M059J (cell line): Measurements from ENCODE around the gene ZNF407. TPM values are rescaled to one million over a fixed set of nuclear protein-coding genes. Genes with fewer than 3 reads are reported as not detected.
"Not testable (repeated sequence)": the region's sequence is repeated elsewhere in the genome, so short reads cannot be mapped to it uniquely, and the experiment has no call there.

ENCODE experiments used
- DNase-seq: peaks from one replicate; pipeline ENCODE4 v3.0.0-alpha.2; 2012; ENCODE audit warnings: low read depth
- total RNA-seq: library from RNA; depleted of rRNA; stranded (reverse); fragments of >200 nt; shearing (Covaris generic); gene quantifications from 2 replicates; pipeline ENCODE4 v1.2.3, GENCODE V29; 2014

Gene ZNF407
- total RNA-seq, 1 experiment from 2014 or later, result 5.9 TPM

DNA sequence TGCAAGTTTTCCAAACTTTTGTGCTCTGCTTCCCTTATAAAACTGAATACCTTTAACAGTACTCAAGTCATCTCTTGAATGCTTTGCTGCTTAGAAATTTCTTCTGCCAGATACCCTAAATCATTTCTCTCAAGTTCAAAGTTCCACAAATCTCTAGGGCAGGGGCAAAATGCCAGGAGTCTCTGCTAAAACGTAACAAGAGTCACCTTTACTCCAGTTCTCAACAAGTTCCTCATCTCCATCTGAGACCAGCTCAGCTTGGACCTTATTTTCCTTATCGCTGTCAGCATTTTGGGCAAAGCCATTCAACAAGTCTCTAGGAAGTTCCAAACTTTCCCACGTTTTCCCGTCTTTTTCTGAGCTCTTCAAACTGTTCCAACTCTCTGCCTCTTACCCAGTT, 373.7 kb downstream of the ZNF407 start:
- not testable (repeated sequence) for DNase-seq

DNA sequence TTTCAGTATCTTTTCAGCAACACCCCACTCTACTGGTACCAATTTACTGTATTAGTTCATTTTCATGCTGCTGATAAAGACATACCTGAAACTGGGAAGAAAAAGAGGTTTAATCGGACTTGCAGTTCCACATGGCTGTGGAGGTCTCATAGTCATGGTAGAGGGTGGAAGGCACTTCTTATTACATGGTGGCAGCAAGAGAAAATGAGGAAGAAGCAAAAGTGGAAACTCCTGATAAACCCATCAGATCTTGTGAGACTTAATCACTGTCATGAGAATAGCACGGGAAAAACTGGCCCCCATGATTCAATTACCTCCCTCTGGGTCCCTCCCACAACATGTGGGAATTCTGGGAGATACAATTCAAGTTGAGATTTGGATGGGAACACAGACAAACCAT, 374.1 kb downstream of the ZNF407 start:
- not testable (repeated sequence) for DNase-seq

DNA sequence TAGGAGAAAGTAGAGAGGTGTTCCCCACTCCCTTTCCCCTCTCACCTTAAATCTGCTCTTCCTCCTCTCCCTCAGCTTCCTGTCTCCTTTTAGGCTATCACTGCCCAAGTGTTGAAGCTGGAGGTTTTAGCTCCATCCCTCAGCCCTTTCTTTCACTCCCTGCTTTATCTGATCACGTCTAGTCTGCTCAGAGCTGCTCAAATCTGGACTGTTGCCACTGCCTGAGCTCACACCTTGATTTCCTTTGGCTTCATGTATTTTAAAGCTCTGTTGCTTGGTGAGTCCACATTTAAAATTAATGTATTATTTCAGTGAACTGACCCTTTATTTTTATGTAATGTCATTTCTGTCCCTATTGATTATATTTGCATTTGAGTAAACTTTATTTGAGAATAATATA, 374.7 kb downstream of the ZNF407 start:
- no peak for DNase-seq

DNA sequence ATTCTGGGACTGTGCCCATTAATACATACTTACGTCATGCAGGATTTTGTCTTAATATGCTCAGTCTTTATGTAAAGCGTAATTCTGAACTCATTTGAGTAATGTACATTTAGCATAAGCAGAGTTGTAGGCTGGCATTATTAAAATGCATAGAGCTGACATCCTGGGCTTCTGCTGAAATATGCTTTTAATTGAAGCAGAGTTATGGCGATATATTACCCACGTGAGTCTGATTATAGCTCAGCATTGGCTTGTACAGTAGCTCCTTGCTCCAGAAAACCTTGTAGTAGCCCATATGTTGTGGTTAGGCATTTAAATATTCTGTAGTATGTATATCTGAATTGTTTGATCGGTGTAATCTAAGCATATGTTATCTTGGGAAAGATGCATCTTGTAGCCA, 377.3 kb downstream of the ZNF407 start:
- no peak for DNase-seq

DNA sequence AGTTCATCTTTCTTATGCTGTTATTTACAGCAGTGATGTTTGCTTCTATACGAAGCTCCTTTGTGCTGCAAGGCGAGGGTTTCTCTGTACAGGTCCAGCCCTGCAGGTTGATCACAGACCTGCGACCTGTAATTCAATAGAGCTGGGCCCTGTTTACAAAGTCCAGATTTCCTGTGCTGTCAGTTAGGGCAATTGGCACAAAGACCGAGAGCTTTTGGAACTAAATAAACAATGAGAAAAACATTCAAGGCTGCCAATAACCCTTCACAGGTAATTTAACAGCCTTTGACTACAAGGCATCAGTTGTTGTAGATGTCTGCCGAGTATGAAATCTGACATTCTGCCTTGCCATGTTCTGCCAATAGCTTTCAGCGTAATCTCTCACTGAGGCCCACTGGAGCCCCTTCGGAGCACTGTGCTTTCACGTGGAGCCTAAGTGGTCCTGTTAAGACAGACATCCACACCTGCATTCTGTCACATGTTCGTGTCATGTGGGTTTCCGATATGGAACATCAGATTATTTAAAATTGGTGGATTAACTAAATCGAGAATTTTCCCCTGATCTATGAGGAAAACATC, 378.8 kb downstream of the ZNF407 start:
- no peak for DNase-seq

DNA sequence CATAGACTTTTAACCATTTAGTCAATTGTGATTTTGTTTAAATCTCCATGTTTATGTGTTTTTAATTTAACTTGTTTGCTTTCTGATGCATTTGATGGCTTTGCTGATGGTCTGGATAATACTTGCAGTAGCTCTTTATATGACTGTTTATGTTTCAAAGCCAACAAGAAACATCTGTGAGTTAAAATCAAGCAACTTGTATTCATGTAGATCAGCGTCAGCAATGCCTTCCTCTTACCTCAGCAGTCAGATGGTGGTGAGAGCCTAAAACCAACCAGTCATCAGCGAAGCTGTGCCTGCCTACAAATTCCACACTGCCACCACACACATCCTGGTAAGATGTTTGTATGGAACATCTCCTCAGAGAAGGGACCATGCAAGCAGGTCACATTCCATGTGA, 379.4 kb downstream of the ZNF407 start:
- no peak for DNase-seq

DNA sequence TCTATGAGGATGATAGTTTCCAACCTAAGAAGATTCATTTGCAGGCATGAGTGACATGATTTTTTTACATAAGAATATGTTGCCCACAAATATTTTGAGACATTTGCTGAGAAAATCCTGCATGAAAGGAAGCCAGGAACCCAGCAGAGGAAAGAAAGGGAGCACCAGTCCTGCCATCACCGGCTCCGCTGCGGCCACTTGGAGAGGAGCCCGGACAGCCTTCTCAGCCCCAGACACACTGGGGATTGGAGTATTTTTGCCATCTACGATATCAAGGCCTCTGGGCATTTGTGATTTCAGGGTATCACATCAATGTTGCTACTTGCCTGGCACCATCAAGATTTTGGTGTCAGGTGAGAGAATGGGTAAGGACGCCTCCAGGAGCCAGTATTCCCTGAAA, 383.0 kb downstream of the ZNF407 start:
- DNase-seq, result no peak

DNA sequence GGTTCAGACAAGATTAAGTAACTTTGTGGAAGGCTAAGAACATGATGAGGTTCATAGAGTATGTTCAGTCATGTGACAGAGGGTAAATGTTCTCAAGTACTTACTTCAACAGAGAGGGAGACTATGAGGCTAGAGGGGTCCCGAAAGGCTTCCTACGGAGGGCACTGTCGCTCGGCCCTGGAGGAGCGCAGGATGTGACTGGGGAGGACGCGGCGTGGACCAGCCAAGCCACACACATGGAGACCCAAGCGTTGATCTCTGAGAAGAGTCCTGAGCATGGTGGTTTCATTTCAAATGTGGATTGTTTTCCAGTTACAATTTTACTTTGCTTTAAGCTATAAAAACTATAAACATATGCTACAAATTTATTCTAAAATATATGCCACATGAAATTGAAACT, 383.8 kb downstream of the ZNF407 start:
- DNase-seq, result no peak

DNA sequence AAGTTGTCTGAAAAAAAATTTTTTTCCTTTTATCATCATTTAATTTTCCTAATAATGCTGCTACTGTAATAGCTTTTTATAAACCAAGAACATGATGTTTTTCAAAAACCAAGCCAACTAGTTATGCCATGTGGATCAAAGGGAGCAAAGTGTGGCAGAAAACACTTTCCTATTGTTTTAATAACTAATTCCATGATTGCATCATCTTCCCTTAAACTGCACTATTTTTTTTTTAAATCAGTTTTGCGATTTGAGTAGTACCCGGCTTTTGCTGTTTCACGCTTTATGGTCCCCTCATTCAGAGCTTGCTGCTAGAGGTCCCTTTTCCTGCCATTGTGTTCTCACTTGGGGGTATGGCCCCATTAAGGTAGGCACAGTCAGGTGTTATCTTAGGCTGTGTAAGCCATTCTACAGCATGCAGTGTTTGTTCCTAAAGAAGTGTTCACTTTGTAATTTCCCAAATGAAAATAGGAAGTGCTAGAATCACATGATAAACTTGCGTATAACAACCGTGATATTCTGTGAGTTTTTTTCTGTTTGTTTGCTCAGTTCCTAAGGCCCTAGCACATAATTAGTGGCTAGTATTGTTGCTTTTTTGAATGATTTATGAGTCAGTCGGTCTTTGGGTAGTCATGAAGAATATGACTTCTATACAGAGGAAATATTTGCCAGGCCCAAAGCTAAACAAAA, 385.4 kb downstream of the ZNF407 start:
- no peak for DNase-seq

DNA sequence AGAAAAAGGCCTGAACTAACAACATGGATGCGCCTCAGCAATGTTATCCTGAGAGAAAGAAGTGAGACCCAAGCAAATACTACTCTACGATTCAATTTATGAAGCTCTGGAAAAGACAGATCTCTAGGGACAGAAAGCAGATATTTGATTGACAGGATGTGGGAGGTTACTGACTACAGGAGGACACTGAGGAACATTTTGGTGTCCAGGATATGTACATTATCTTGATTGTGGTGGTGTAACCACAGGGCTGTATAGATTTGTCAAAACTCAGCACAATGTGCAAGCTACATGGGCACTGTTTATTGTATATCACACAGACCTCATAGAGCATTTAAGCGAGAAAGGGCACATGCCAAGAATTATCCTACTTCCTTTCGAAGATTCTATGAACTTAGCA, 391.5 kb downstream of the ZNF407 start:
- no peak for DNase-seq

DNA sequence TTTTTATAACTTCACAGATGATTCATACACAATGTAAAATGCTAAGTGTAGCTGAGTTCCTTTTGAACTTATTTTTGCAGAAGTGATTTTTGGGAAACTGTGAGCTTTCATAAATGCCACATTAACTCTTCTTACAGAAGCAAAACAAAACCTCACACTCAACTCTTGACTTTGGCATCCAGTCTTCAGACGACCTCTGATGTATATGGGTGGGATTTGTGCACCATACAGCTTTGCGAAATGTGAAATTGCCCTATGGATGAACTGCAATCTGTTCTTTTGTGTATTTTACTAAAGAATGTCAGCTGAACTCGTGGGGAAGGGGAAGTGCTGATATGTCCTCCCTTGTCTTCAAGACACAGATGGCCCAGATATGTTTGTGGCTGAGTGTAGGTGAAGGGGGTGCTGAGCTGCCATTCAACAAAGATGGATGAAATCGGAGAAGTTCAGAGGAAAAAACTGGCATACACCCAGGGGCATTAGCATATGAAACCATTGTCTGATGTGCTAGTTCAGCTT, 393.0 kb downstream of the ZNF407 start:
- peak; percentile 15 for DNase-seq

DNA sequence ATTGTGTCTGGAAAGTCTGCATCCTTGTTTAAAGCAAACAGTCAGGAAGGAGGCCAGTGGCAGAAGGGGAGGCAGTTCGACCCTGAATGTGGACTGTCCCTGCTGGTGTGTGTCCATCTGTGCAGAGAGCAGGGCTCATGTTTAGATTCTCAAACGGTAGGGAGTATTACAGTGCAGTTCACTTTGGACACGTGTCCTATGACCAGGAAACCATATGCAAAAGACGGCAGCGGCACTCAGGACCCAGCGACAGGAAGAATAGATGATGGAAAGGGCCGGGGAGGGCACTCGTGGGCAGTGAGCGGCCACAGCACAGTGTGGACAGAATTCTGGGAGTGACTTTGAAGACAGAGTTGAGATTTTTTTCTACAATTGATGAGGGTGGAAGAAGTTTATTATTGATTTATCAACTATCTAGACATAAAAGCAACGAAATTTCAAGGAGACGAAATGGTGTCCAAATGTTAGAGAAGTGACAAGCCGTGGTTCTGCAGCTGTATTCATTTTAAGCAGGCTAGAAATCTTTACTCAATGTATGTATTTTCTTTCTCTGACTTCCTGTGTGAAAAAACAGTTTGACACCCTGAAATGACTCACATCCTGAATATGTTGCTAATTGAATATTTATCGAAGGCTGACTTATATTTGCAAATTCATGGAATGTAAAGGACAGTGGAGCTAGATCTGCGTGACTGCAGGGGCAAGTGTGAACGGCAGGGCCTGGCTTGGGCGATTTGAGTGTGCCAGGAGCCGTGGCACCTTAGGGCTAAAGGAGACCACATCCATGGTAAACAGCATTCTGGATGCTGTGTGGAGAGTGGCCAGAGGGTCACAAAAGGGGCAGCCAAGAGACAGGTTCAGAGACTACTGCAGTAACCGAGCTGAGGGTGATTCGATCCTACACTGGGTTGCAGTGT, 397.1 kb downstream of the ZNF407 start:
- no peak for DNase-seq

DNA sequence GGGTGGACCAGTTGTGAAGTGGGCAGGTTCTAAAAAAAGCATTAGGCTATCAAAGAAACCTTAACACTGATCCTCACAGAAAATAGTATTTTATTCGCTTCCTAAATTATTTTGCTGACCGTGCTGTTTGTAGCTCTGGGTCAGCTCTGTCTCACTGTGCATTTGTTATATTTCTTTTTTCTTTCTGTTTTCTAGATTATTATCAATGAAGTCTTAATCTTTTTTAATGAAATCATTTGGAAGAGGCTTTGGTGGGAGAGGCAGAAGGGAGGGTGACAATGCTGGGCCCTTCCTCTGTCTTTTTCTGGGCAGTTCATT, 397.7 kb downstream of the ZNF407 start:
- no peak for DNase-seq

DNA sequence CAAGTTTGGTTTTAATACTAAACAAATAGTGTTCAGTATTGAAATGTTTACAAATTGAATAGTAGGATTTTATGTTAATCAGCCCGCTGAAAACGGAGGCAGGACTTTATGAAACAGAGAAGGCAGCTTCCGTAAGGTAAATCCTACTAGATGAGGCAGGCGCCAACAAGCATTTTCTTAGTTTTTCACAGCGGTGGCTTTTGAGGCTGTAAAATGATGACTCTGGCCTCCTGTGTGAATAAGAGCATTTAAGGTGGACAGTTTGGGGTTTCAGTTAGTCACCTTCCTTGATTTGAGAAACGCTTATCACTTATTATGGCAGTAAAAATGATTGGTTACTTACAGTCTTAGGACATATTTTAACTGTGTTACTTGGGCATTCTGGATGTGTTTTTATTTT, 398.4 kb downstream of the ZNF407 start:
- DNase-seq, result no peak

DNA sequence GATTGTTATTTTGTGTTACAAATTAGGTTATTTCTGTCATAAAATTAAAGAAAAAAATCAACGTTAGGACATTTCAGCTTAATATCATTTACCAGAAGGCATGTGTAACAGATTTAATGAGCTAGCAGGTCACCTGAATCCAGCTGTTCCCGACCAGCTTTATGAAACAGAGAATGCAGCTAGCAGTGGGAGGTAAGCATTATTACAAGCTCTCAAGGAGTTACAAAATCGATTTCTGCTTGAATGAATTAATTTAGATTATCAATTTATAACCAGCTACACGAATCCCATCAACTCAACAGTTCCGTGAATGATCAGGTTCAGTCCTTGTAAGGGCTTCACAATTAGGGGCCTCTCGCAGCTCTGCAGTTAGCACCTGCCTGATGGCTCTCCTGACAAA, 399.3 kb downstream of the ZNF407 start:
- no peak for DNase-seq

DNA sequence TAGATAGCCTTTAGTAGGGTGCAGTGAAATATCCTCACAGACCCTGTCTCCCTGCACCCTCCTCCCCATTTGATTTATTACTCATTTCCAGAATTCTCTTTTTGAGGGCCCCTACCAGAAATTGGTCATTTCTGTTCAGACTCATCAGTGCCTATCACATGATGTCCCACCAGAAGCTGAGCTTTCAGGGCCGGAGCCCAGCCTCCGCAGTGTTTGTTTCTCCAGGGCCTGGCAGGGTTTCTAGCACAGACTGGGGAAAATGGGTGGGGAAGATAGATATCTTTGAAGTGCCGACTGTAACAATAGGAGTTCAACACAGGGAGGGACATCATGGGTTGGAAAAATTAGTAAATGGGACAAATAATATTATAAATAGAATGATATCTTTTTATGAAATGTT, 403.2 kb downstream of the ZNF407 start:
- DNase-seq, result no peak

DNA sequence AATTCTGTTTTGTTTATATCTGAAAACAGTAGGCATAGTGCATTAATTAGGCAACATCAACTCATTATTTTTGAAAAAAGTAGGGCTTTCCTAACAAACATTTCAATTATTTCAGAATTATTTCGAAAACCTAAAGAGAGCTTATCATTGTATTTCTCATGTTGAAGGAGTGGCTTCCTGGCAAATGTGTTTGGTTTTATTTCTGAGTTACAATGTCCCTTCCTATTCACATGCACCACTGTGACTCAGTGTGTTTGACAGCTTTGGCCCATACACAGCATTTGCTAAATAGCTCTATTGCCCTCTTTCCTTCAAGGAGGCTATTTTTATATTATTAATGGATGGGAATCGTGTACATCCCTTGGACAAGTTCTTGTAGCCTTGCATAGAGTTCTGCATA, 405.4 kb downstream of the ZNF407 start:
- DNase-seq, result no peak

DNA sequence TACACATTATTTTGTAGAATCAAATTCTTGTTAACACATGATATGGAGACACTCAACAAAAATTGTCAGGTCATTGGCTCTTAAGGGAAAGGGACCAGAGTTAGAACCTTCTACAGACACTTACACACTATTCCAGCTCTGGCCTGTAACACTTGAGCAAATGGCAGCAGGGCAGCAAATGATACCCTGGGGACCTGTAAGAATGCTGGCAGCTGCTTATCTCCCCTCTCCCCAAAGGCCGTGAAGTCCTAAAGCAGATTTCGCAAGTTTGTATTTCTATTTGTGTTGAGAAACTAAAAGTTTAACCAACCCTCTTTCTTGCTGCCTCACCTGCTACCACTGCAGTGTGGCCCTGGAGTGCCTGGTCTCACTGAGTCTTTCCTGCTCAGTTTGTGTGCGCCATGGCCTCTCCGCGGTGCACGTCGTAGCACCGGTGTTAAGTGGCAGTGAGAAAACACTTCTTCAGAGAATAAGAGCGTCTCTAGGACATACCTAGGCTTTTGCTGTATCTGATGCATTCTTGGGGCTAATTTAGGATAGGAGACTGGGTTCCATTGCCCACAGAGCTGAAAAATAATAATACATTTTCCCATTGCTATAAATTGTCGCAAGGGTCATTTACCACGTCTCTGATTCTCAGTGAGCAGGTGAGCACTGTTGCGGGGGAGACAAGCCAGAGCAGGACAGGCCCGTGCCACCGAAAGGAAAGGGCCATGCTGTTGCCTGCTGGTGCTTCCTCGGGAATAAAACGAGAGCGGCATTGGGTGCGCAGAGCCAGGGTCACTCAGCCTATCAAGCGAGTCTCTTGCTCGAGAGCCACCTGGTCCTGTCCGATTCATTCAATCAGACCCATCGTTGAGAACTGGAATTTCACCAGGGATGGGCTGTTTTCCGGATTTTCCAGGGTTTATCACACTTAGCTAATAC, 406.4 kb downstream of the ZNF407 start:
- no peak for DNase-seq

DNA sequence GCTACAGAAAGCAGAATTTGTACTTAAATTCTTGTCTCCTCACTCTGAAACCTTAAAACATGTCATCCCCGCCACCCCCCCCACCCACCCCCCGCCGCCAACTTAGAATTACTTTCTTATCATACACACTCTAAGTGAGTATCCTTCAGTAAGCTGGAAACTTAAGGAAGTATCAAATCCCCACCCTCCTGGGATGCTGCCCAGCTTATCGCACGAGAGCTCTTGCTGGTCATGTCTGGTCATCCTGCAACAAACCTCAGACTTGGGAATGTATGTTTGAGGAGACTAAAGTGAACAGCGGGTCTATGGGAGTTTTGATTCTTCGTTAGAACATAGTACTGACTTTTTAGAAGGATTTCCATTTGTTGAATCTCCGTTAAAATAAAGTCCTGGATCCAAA, 408.0 kb downstream of the ZNF407 start:
- no peak for DNase-seq

DNA sequence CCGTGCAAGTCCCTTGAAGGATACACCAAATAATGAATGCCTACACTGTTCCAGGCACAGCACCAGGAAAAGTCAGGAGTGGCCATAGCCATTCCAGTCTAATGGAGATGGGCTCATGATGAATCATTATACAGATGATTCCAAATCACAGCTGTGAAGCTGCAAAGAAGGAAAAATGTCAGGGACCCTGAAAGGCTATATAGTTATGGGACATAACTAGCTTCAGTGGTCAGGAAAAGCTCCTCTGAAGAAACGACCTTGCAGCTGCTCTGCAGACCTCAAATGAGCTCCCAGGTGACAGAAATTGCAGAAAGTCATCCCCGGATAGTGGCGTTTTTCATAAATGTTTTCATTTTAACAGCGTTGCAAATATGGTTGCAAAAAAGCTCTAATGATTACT, 410.5 kb downstream of the ZNF407 start:
- DNase-seq, result no peak

DNA sequence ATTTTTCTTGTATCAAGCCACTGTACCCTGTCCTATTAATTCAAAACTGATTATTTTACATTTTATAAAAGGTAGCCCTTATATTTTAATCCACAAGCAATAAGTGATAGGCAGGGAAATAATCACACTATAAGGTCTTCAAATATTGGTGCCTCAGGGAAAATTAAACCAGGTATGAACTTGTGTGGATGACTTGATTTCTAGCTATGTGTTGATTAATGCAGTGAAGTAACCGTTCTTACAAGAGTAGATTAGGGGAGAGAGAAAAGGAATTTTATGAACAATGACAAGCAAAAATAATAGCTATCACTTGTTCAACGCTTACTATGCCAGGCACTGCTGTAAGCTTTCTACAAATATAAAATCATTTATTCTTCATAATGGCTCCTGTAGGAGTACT, 411.6 kb downstream of the ZNF407 start:
- no peak for DNase-seq

DNA sequence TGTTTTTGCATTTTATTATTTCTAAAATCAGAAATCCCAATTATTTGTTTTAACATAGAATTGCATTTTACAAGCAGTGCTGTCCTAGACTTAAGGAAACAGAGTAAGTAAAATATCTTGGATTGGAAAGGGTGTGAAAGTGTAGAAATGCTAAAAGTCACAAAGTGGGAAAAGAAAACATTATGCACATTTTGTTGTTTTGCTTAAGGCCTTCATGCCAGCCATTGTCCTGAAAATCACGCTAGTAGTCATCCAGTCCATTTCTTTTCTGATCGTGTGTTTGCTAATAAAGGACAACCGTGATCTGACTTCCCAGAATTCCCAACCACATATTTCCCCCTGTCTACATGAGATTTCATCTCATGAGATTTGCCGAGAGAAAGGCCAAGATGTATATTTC, 412.2 kb downstream of the ZNF407 start:
- DNase-seq, result no peak
